Stimulated activated CD4-positive, alpha-beta T cell treated with anti-CD3 and anti-CD28 coated beads, Interleukin-1b, Interleukin-23, amount 100 ng/mL, for 48 hours (primary cell): ENCODE results near the gene ADGRG4.
"Not testable (repeated sequence)": the region's sequence is repeated elsewhere in the genome, so short reads cannot be mapped to it uniquely, and the experiment has no call there.

ENCODE experiments used
- DNase-seq: peaks from one replicate; pipeline ENCODE4 v3.0.0-alpha.2; 2020

ADGRG4 gene

GRCh38 chrX:136300721-136301120 is at the start of gene ADGRG4:
Gene ADGRG4, plus strand, starts transcription at chrX:136300963. Its CDS starts 7,815 bp downstream, at chrX:136308778.
- not testable (repeated sequence) for DNase-seq

DNA sequence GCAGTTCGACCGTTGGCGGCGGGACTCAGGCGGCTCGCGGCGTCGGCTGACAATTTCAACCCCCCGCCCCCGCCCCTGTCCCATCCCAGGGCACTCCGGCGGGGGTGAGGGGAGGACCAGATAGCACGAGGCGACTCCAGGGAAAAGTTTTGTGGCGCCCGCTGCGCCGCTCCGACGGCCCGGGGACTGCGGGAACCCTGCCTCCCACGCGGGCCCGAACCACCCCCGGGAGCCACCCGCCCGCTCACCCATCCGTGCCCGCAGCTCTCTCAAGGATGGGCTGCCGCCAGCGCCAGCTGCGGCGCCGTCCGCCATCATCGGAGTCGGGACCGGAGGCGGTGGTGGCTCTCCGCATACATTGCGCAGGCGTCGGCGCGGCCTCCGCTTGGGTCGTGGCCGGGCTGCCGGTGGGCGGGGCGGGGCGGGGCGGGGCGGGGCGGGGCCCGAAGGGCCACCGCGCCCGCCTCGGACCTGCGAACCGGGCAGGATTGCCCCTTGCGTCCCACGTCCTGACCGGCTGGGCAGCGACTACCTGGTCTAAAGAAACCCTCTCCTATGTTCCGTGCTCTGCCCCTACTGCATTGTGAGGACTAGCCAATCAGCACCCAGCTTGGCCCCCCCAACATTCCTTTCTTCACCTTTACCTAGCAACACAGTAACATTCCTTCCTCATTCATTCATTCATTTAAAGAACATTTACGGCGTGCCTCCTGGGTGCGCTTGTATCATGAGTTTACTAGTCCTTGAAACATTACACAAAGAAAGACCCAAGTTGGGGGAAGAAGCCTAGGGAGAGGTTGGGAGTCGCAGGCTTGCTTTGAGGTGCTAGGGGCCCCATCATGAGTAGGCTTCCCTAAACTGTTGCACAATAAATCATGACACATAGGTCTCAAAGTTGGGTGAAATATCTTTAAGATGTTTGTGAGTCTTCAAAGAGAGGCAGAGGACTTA is 49.4 kb upstream of the ADGRG4 start, which contains the start of gene MAP7D3:
TSS of gene MAP7D3 (minus strand) at position 360 of the 951 bp plus-strand sequence. CDS start at position 318, 42 bp downstream.
- peak; percentile 60 for DNase-seq

DNA sequence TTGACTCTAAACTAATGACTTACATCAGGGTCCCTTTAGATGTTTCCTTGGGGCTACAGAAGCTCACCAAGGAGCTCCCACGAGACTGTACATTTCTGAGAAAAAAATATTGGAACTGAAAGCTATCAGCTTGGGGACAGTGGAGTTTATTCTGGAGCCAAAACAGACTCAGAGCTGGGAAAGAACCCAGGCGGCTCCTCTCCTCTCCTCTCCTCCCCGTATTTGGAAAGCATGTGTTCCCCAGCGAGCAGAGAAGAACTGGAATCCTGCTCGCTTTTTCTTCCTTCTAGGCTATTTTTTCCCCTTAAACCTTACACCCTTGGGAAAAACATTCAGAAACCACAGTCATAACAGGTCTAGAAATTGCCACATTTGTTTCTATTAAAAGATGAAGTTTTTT is 45.2 kb upstream of the ADGRG4 start:
- no peak for DNase-seq

- no peak for DNase-seq
These were observed 44.7 kb upstream of the ADGRG4 start for GRCh38 chrX:136256026-136256425.

GRCh38 chrX:136258951-136259350 is 41.8 kb upstream of the ADGRG4 start:
- DNase-seq = no peak

DNA sequence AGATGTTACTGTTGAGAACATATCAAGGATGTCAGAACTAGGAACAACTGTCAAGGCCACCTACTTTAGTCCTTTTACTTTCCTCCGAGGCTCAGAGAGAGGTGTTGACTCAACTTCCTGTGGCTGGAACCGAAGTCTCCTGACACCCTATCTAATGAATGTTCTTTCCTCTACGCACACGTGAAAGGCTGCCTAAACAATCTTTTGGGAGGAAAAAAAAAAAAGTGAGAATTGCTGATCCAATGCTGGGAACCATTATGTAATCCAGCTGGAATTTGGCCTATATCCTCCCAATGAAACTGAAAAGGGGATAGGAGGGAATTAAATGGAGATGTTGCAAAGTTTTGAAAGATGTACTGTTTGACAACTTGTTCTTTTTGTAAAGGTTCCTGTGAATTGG is 41.2 kb upstream of the ADGRG4 start:
- no peak for DNase-seq

GRCh38 chrX:136260776-136261175 is 40.0 kb upstream of the ADGRG4 start:
- DNase-seq = no peak

DNA sequence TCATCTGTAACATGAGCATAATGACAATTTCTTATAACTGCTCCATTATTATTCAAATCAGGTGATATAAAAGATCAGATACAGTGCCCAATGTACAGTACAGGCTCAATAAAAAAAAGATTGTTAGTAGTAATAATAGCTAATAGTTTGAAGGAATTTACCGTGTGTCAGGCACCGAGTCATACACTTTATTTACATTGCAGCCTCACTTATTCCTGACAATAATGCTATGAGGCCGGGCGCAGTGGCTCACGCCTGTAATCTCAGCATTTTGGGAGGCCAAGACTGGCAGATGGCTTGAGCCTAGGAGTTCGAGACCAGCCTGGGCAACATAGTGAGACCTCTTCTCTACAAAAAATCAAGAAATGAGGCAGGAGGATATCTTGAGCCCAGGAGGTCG is 39.4 kb upstream of the ADGRG4 start:
- no peak for DNase-seq

GRCh38 chrX:136262243-136262642 is 38.5 kb upstream of the ADGRG4 start:
- DNase-seq = no peak

- no peak for DNase-seq
These were observed 37.9 kb upstream of the ADGRG4 start for GRCh38 chrX:136262812-136263315.

DNA sequence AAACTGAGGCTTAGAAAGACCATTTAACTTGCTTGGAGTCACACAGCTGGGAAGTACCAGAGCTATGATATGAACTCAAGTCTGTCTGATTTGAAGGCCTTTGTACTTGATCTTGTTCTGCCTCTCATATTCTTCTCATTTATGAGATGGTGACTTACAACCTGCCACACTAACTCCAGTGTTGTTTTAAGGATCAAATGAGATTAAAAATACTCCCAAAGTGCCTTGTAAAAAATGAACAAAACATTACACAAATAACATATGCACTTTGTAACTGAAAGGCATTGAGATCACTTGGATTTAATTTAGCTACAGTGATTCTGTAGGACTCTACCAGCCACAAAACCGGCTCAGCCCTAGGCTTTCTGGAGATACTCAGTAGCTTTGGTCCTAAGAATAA is 33.9 kb upstream of the ADGRG4 start:
- no peak for DNase-seq

DNA sequence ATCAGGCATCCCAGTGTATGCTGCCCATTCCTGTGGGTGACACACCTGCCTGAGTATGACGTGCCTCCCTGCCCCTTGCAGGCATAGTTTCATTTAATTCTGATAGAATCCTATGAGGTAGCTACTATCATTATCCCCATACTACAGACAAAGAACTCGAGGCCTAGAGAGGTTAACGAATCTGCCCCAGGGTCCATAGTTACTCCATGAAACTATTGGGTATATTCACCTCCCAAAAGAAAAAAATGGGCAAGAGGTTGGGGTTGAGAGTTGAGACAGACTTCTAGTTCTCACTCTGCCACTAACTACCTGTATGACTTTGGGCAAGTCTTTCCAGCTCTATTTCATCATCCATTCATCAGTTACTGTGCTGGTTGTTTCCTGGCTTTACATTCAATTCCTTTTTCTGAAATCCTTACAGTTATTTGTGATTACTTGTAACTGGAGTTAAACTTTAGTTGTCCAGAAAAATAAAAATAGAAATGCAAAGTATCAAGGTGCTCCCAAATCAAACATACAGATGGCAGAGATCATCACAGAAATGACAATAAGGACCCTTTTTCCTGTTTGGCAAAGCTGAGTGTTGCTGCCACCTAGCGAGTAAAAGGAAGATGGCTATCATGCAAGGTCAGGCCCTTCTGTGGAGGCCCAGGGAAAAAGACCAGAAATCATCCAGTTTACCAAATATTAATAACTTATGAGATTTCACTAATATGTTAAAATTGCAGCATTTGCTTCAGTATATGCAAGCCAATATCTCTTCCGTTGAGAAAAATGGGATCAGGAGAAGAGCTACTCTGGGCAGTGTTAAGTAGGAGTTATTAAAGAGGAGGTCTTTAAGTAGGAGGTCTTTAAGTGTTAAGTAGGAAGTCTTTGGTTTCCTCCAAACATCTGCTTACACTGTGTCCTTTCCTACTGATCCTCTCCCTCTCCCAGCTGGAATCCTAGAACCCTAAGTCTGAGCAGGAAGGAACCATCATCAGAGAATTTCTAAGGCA is 32.4 kb upstream of the ADGRG4 start:
- DNase-seq = peak; percentile 26

GRCh38 chrX:136269921-136270320 is 30.8 kb upstream of the ADGRG4 start:
- no peak for DNase-seq

DNA sequence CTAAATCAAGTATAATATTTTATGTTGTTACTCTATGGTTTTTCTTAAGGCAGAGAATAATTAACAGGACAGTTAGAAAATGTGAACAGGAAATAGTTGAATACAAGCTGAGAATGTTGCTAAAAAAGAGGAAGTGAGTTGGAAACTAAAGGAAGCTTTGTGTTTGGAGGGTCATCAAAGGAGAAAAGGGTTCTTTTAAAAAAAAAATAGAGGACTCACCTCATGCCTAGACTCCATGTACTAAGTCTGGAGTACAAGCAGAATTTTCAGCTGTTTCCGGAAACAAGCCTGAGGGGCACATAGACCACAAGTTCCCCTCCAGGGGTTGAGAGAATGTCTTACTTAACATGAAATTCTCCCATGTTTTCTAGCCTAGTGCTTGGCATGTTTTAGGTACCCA is 29.5 kb upstream of the ADGRG4 start:
- DNase-seq = no peak

GRCh38 chrX:136272325-136272724 is 28.4 kb upstream of the ADGRG4 start:
- DNase-seq = no peak

DNA sequence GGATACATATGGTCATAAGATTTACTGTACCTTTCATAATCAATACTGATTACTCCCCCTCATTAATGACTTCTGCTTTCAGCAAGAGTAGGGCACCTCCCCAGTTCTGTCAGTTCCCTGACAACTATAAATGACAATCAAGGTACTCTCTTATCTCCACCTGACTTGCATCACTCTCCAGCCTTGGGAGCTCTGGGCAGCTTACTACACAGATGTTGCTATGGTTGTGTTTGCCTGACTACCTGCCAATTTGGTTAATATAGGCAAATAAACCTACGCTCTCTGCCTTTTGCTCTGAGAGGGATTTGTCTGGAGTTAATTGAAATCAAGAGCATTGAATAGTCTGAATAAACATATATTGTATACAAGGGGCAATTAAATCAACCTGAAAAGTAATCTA is 26.8 kb upstream of the ADGRG4 start:
- DNase-seq = no peak

DNA sequence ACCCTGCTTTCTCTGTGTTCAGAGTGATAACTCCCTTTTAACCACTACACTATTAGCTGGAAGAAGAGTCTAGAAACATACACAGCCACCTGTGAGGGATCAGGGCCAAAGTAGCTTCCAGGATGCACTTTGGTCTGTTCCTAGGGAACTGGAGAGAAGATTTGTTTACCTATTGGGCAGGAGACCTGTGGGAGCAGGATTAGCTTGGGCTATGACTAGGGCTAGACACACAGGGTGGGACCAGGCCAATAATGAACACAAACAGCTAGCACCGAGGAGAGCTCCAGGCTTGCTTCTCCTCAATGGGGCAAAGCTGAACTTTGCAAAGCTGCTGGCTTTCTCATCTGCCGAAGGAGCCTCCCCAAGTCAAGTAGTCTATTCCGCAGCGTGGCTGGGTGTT is 25.2 kb upstream of the ADGRG4 start:
- no peak for DNase-seq

DNA sequence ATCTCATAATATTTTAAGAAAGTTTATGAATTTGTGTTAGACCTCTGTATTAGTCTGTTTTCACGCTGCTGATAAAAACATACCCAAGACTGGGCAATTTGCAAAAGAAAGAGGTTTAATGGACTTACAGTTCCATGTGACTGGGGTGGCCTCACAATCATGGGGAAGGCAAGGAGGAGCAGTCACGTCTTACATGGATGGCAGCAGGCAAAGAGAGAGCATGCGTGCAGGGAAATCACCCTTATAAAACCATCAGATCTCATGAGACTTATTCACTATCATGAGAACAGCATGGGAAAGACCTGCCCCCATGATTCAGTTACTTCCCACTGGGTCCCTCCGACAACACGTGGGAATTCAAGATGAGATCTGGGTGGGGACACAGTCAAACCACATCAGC is 14.4 kb upstream of the ADGRG4 start:
- not testable (repeated sequence) for DNase-seq

GRCh38 chrX:136291824-136292223 is 8.9 kb upstream of the ADGRG4 start:
- no peak for DNase-seq

GRCh38 chrX:136292656-136293055 is 8.1 kb upstream of the ADGRG4 start:
- DNase-seq = no peak

GRCh38 chrX:136295380-136295779 is 5.4 kb upstream of the ADGRG4 start:
- no peak for DNase-seq

- DNase-seq = no peak
These were observed 2.3 kb downstream of the ADGRG4 start for GRCh38 chrX:136303041-136303440.

DNA sequence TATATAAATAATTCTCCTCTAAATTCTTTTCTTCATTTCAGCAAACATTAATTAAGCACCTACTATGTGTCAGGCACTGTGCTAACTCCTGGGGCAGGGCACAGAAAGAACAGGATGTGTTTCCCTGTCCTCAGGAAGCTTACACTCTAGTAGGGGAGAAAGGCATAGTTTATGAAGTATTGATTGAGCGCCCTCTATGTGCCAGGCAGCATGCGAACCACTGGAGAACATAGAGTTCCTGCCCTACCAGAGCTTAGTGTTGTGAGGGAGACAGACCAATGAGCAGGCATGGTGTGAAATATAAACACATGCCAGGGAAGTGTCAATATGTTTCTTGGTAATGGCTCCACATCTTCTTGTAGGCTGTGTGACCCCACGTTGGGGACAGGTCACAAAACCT is 3.7 kb downstream of the ADGRG4 start:
- DNase-seq = no peak
